ENCODE results near the gene TMEM97. TPM values are rescaled to one million over a fixed set of nuclear protein-coding genes. Genes with fewer than 3 reads are reported as not detected.

TMEM97 gene
- total RNA-seq, 1 donor from 2014 or later, result 170 TPM

DNA sequence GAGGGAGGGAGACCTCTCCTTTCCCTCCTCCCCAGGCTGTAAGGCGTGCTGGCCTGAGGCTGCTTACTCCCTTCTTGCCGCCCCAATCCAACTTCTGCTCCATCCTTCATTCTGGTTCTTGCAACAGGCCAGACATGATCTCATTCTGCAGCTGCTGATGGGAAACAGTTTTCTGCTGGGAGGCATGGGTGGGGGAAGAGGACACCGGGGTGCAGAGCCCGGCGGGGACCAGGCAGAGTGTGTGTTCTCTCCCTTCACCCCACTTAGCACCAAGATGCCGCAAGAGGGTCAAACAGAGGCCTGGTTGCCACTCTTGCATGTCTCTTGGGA lies 53.9 kb downstream of the TMEM97 start:
- Mint-ChIP-seq H3K27me3 (ENCODE audit: unreplicated experiment) (peaks cover 17% of the 10 kb centered on the region), H3K4me1 (ENCODE audit: low read depth, unreplicated experiment) (peaks cover 17% of the 10 kb centered on the region), H3K27ac (ENCODE audit: unreplicated experiment) (peak overlapping the region; percentile 92), H3K36me3 (ENCODE audit: unreplicated experiment) (peaks cover 4% of the 10 kb centered on the region), H3K4me3 (ENCODE audit: unreplicated experiment) (peak overlapping the region; percentile 96), H3K9me3 (ENCODE audit: unreplicated experiment) (peaks cover 16% of the 10 kb centered on the region)
- no peak for DNase-seq
- TF ChIP-seq, protein P1, sequence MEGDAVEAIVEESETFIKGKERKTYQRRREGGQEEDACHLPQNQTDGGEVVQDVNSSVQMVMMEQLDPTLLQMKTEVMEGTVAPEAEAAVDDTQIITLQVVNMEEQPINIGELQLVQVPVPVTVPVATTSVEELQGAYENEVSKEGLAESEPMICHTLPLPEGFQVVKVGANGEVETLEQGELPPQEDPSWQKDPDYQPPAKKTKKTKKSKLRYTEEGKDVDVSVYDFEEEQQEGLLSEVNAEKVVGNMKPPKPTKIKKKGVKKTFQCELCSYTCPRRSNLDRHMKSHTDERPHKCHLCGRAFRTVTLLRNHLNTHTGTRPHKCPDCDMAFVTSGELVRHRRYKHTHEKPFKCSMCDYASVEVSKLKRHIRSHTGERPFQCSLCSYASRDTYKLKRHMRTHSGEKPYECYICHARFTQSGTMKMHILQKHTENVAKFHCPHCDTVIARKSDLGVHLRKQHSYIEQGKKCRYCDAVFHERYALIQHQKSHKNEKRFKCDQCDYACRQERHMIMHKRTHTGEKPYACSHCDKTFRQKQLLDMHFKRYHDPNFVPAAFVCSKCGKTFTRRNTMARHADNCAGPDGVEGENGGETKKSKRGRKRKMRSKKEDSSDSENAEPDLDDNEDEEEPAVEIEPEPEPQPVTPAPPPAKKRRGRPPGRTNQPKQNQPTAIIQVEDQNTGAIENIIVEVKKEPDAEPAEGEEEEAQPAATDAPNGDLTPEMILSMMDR (IDR thresholded peaks at IDR 0.05; ENCODE audit: partially characterized antibody, unreplicated experiment), result no peak

Small RNA genes lying within 50 kb of the gene (microRNA-seq; reads per million reads assigned to microRNA genes)
- gene MIR4723 (ENCODE audit: unreplicated experiment), result 4.8 reads per million, percentile 31 among the genes with 10 or more reads in this experiment

Other genes with a start within 250 kb of the TMEM97 start
- gene IFT20, start 16.3 kb downstream of the TMEM97 start, total RNA-seq (ENCODE audit: unreplicated experiment), result 43.9 TPM
- gene TNFAIP1, start 16.6 kb downstream of the TMEM97 start, total RNA-seq (ENCODE audit: unreplicated experiment), result 111 TPM
- gene POLDIP2, start 38.3 kb downstream of the TMEM97 start, total RNA-seq (ENCODE audit: unreplicated experiment), result 73.5 TPM
- gene SEBOX, start 46.0 kb downstream of the TMEM97 start, total RNA-seq (ENCODE audit: unreplicated experiment), result not detected
- gene VTN, start 51.1 kb downstream of the TMEM97 start, total RNA-seq (ENCODE audit: unreplicated experiment), result 0.25 TPM
- 100 TPM for gene SARM1, start 52.5 kb downstream of the TMEM97 start, total RNA-seq (ENCODE audit: unreplicated experiment)
- gene SLC46A1, start 87.0 kb downstream of the TMEM97 start, total RNA-seq (ENCODE audit: unreplicated experiment), result 6.3 TPM
- not detected for gene SLC13A2, start 154.4 kb downstream of the TMEM97 start, total RNA-seq (ENCODE audit: unreplicated experiment)
- gene FOXN1, start 187.1 kb downstream of the TMEM97 start, total RNA-seq (ENCODE audit: unreplicated experiment), result not detected
- gene UNC119, start 233.4 kb downstream of the TMEM97 start, total RNA-seq (ENCODE audit: unreplicated experiment), result 57.2 TPM

Data from glutamatergic neuron (in vitro differentiated cells).